Measurements from ENCODE around the gene TMEM179. TPM values are rescaled to one million over a fixed set of nuclear protein-coding genes. Genes with fewer than 3 reads are reported as not detected.

The TMEM179 gene
- total and polyA plus RNA-seq, 2 donors (not counting 1 experiment from before 2014, with no cell fraction given) = not detected

DNA sequence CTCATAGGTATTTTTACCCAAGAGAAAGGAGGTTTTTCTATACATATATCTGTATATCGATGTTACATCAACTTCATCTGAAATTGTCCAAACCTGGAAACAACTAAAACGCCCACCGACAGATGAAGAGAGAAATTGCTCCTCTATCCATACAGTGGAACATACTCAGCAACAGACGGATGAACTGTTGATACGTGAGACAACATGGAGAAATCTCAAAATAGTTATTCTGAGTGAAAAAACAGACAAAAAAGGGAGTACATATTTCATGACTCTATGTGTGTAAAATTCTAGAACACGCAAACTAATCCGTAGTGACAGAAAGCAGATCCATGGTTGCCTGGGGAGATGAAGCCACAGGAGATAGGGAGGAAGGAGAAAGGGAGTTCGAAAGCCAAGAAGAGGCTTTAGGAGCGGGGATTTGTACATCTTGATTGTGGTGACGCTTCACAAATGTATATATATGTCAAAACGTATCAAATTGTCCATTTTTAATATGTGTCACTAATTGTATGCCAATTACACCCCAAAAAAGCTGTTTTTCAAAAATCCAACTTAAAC lies 62.6 kb downstream of the TMEM179 start:
- no peaks in the 10 kb centered on the region for H3K4me1 ChIP-seq (ENCODE audit: control insufficient read depth in 2 of 2, insufficient read depth in 2 of 2, low read length in 2 of 2)
- TF ChIP-seq EZH2 (IDR thresholded peaks at IDR 0.05; ENCODE audit: borderline replicate concordance, insufficient read depth, low read depth, low read length, poor library complexity, severe bottlenecking) = no peak
- TF ChIP-seq, protein P1, sequence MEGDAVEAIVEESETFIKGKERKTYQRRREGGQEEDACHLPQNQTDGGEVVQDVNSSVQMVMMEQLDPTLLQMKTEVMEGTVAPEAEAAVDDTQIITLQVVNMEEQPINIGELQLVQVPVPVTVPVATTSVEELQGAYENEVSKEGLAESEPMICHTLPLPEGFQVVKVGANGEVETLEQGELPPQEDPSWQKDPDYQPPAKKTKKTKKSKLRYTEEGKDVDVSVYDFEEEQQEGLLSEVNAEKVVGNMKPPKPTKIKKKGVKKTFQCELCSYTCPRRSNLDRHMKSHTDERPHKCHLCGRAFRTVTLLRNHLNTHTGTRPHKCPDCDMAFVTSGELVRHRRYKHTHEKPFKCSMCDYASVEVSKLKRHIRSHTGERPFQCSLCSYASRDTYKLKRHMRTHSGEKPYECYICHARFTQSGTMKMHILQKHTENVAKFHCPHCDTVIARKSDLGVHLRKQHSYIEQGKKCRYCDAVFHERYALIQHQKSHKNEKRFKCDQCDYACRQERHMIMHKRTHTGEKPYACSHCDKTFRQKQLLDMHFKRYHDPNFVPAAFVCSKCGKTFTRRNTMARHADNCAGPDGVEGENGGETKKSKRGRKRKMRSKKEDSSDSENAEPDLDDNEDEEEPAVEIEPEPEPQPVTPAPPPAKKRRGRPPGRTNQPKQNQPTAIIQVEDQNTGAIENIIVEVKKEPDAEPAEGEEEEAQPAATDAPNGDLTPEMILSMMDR (IDR thresholded peaks at IDR 0.05) = no peak
- no peak overlapping the region for H3K4me3 Mint-ChIP-seq
- CTCF ChIA-PET = no interaction called here
- no peak overlapping the region for H3K27ac Mint-ChIP-seq
- H4K20me1 ChIP-seq (ENCODE audit: control insufficient read depth, insufficient read depth, low read length, poor library complexity, severe bottlenecking) = no peaks in the 10 kb centered on the region
- H3K4me2 ChIP-seq (replicated peaks; ENCODE audit: low read depth, low read length, poor library complexity, severe bottlenecking) = no peak overlapping the region
- no peak overlapping the region for H3K27ac ChIP-seq (ENCODE audit: low read length in 2 of 2)
- no peak overlapping the region for H2AFZ ChIP-seq (ENCODE audit: insufficient read depth, low read depth, low read length, poor library complexity, severe bottlenecking)
- no peak overlapping the region for H3K4me3 ChIP-seq (ENCODE audit: control extremely low read depth in 1 of 5, extremely low read depth in 1 of 5, insufficient read depth in 1 of 5, low read depth in 2 of 5, low read length in 4 of 5)
- no peak overlapping the region for H3K9ac ChIP-seq (ENCODE audit: low read length)
- H3K79me2 ChIP-seq (ENCODE audit: control insufficient read depth, insufficient read depth, low read length) = no peaks in the 10 kb centered on the region
- no peaks in the 10 kb centered on the region for H3K9me3 Mint-ChIP-seq (ENCODE audit: insufficient read depth)
- no peaks in the 10 kb centered on the region for H3K4me1 Mint-ChIP-seq
- no peaks in the 10 kb centered on the region for H3K36me3 ChIP-seq (replicated peaks in 1 of 2; ENCODE audit: control extremely low read depth in 1 of 2, control insufficient read depth in 1 of 2, extremely low read depth in 1 of 2, insufficient read depth in 2 of 2, low read length in 1 of 2)
- H3K9me3 ChIP-seq (ENCODE audit: control extremely low read depth in 1 of 3, control insufficient read depth in 2 of 3, insufficient read depth in 1 of 3, low read length in 2 of 3) = no peaks in the 10 kb centered on the region
- ATAC-seq (ENCODE audit: low read depth) = no peak
- POLR2A ChIA-PET = no interaction called here
- WGBS (ENCODE audit: insufficient coverage) = 100% methylated on average over 2 of the region's 11 CpGs
- H3K27me3 Mint-ChIP-seq = peaks cover 25% of the 10 kb centered on the region
- no peak for DNase-seq
- intact Hi-C loops (cut with micrococcal nuclease) = no loop called here
- H3K27me3 ChIP-seq (replicated peaks in 1 of 4; ENCODE audit: control extremely low read depth in 1 of 4, control insufficient read depth in 3 of 4, insufficient read depth in 4 of 4, low read length in 3 of 4) = peaks cover 0 to 7% (median 2%) of the 10 kb centered on the region in 4 experiments

Other genes starting within 250 kb of the TMEM179 start
- gene C14orf180, start 25.0 kb downstream of the TMEM179 start, total RNA-seq = not detected in 2 replicates
- gene C14orf180, start 25.0 kb downstream of the TMEM179 start, polyA plus RNA-seq = not detected in 2 replicates
- 90.2 and 94.2 TPM in 2 replicates for gene INF2, start 84.8 kb upstream of the TMEM179 start, total RNA-seq
- 45.4 and 100 TPM in 2 replicates for gene INF2, start 84.8 kb upstream of the TMEM179 start, polyA plus RNA-seq
- gene ADSS1, start 119.5 kb upstream of the TMEM179 start, total RNA-seq = 1.00 and 1.7 TPM in 2 replicates
- 0.33 and 0.37 TPM in 2 replicates for gene ADSS1, start 119.5 kb upstream of the TMEM179 start, polyA plus RNA-seq
- 50.7 and 52.5 TPM in 2 replicates for gene SIVA1, start 148.4 kb upstream of the TMEM179 start, total RNA-seq
- 108 and 123 TPM in 2 replicates for gene SIVA1, start 148.4 kb upstream of the TMEM179 start, polyA plus RNA-seq
- gene AKT1, start 191.0 kb upstream of the TMEM179 start, total RNA-seq = 71.1 and 85.4 TPM in 2 replicates
- gene AKT1, start 191.0 kb upstream of the TMEM179 start, polyA plus RNA-seq = 90.1 and 109 TPM in 2 replicates
- 7.2 and 8.3 TPM in 2 replicates for gene ZBTB42, start 196.3 kb upstream of the TMEM179 start, total RNA-seq
- gene ZBTB42, start 196.3 kb upstream of the TMEM179 start, polyA plus RNA-seq = 1.2 and 1.6 TPM in 2 replicates

All from B cell (primary cell).